SK-N-SH treated with all-trans-retinoic acid at 6 μM for 48 hours (cell line): Measurements from ENCODE around the gene NFIB.

ENCODE experiments used
- ATAC-seq: fragments of 200-7000 bp; cut with Tn5 transposase; 3 replicates; pipeline ENCODE4 v1.9.1; 2020; ENCODE audit warnings: mild to moderate bottlenecking, moderate library complexity
- ARNTL ChIP-seq: fragments of 450-650 bp; formaldehyde crosslinking; IDR thresholded peaks from 2 replicates; pipeline ENCODE4 v1.5.0; 2020; ENCODE audit warnings: low read depth, mild to moderate bottlenecking, moderate library complexity, borderline replicate concordance
- BACH2 ChIP-seq: fragments of 250-450 bp; sonication (Bioruptor Pico); IDR thresholded peaks from 2 replicates; pipeline ENCODE4 v1.9.0; 2021; ENCODE audit warnings: mild to moderate bottlenecking, borderline replicate concordance
- CREB5 ChIP-seq: fragments of 250-450 bp; sonication (Bioruptor Pico); IDR thresholded peaks from 2 replicates; pipeline ENCODE4 v1.5.1; 2020; ENCODE audit warnings: low read depth, mild to moderate bottlenecking, moderate library complexity
- CSDC2 ChIP-seq: fragments of 250-450 bp; sonication (Bioruptor Pico); IDR thresholded peaks from 2 replicates; pipeline ENCODE4 v1.5.0; 2020; ENCODE audit warnings: mild to moderate bottlenecking, moderate library complexity
- CSRNP3 ChIP-seq: fragments of 250-450 bp; sonication (Bioruptor Pico); IDR thresholded peaks from 2 replicates; pipeline ENCODE4 v1.5.1; 2021; ENCODE audit warnings: mild to moderate bottlenecking, moderate library complexity
- ESRRG ChIP-seq: fragments of 250-450 bp; sonication (Bioruptor Pico); IDR thresholded peaks from 2 replicates; pipeline ENCODE4 v1.6.1; 2021; ENCODE audit warnings: mild to moderate bottlenecking
- GLIS3 ChIP-seq: fragments of 250-450 bp; sonication (Bioruptor Pico); IDR thresholded peaks from 2 replicates; pipeline ENCODE4 v1.5.0; 2020; ENCODE audit warnings: mild to moderate bottlenecking, moderate library complexity
- ISL1 ChIP-seq: fragments of 250-450 bp; sonication (Bioruptor Pico); IDR thresholded peaks from 2 replicates; pipeline ENCODE4 v2.1.2; 2022; ENCODE audit warnings: mild to moderate bottlenecking, moderate library complexity
- OSR1 ChIP-seq: fragments of 250-450 bp; sonication (Bioruptor Pico); IDR thresholded peaks from 2 replicates; pipeline ENCODE4 v1.8.0; 2022; ENCODE audit warnings: moderate library complexity, mild to moderate bottlenecking, inconsistent platforms
- POU6F1 ChIP-seq: fragments of 250-450 bp; sonication (Bioruptor Pico); IDR thresholded peaks from 2 replicates; pipeline ENCODE4 v1.8.0; 2021; ENCODE audit warnings: low read depth, mild to moderate bottlenecking, moderate library complexity, borderline replicate concordance
- RARB ChIP-seq: fragments of 250-450 bp; sonication (Bioruptor Pico); IDR thresholded peaks from 2 replicates; pipeline ENCODE4 v1.8.0; 2021; ENCODE audit warnings: mild to moderate bottlenecking, moderate library complexity
- SNAI2 ChIP-seq: fragments of 250-450 bp; sonication (Bioruptor Pico); IDR thresholded peaks from 2 replicates; pipeline ENCODE4 v1.5.0; 2020; ENCODE audit warnings: mild to moderate bottlenecking, moderate library complexity
- TCF4 ChIP-seq: fragments of 250-450 bp; sonication (Bioruptor Pico); IDR thresholded peaks from 2 replicates; pipeline ENCODE4 v1.8.0; 2021; ENCODE audit warnings: mild to moderate bottlenecking, moderate library complexity, borderline replicate concordance
- ZC3H10 ChIP-seq: fragments of 250-450 bp; sonication (Bioruptor Pico); IDR thresholded peaks from 2 replicates; pipeline ENCODE4 v1.5.1; 2021; ENCODE audit warnings: mild to moderate bottlenecking, moderate library complexity
- ZFP3 ChIP-seq: fragments of 250-450 bp; sonication (Bioruptor Pico); IDR thresholded peaks from 2 replicates; pipeline ENCODE4 v1.5.0; 2020; ENCODE audit warnings: mild to moderate bottlenecking, moderate library complexity
- ZFP30 ChIP-seq: fragments of 450-650 bp; formaldehyde crosslinking; IDR thresholded peaks from 2 replicates; pipeline ENCODE4 v1.5.0; 2022; ENCODE audit warnings: mild to moderate bottlenecking, moderate library complexity
- ZNF565 ChIP-seq: fragments of 450-650 bp; formaldehyde crosslinking; conservative IDR thresholded peaks from 2 replicates; pipeline ENCODE4 v1.5.0; 2020; ENCODE audit warnings: low read depth, mild to moderate bottlenecking, moderate library complexity
- ZNF70 ChIP-seq: fragments of 450-650 bp; formaldehyde crosslinking; IDR thresholded peaks from 2 replicates; pipeline ENCODE4 v1.5.0; 2020; ENCODE audit warnings: mild to moderate bottlenecking, moderate library complexity
- ZNF8 ChIP-seq: fragments of 450-650 bp; formaldehyde crosslinking; IDR thresholded peaks from 2 replicates; pipeline ENCODE4 v1.5.0; 2020; ENCODE audit warnings: mild to moderate bottlenecking, moderate library complexity

The NFIB gene

GRCh38 chr9:14238079-14238478 is 75.9 kb downstream of the NFIB start:
- ATAC-seq = peak; percentile 83
- TF ChIP-seq CSDC2 = no peak

- TF ChIP-seq RARB (CRISPR knock-in tag) (no peak), CREB5 (CRISPR knock-in tag) (no peak), ZC3H10 (CRISPR knock-in tag) (no peak), ZFP3 (CRISPR knock-in tag) (no peak)
- ATAC-seq = no peak
Measured at GRCh38 chr9:14236591-14236990, 77.3 kb downstream of the NFIB start.

- no peak for ATAC-seq
- no peak for TF ChIP-seq ZC3H10 (CRISPR knock-in tag)
- TF ChIP-seq CREB5 (CRISPR knock-in tag) = no peak
- TF ChIP-seq POU6F1 (CRISPR knock-in tag) = no peak
- TF ChIP-seq ZFP30 = no peak
- TF ChIP-seq, all 23 proteins: peak for 0
Measured at GRCh38 chr9:14232111-14232510, 81.8 kb downstream of the NFIB start.

- no peak for ATAC-seq
- no peak for TF ChIP-seq BACH2 (CRISPR knock-in tag)
- no peak for TF ChIP-seq CREB5 (CRISPR knock-in tag)
- no peak for TF ChIP-seq ISL1 (CRISPR knock-in tag)
- no peak for TF ChIP-seq ZFP30
- no peak for TF ChIP-seq CSDC2
- TF ChIP-seq SNAI2 (CRISPR knock-in tag) = no peak
- TF ChIP-seq ZFP3 (CRISPR knock-in tag) = no peak
- TF ChIP-seq OSR1 = no peak
- TF ChIP-seq ZNF70 (CRISPR knock-in tag) = no peak
- no peak for TF ChIP-seq ZNF8
Measured at GRCh38 chr9:14231196-14231990, 82.5 kb downstream of the NFIB start.

GRCh38 chr9:14228602-14229001 is 85.3 kb downstream of the NFIB start:
- peak; percentile 35; the same call in 2 of the 3 replicates for ATAC-seq
- TF ChIP-seq ZFP30 (no peak), ZNF565 (CRISPR knock-in tag) (no peak), ZNF8 (no peak), ISL1 (CRISPR knock-in tag) (peak; percentile 48), ZC3H10 (CRISPR knock-in tag) (no peak)

- ATAC-seq = no peak
- TF ChIP-seq ARNTL (CRISPR knock-in tag) (no peak), OSR1 (no peak), ZNF70 (CRISPR knock-in tag) (no peak), GLIS3 (no peak), CSDC2 (no peak), POU6F1 (CRISPR knock-in tag) (no peak), ESRRG (CRISPR knock-in tag) (no peak), ZC3H10 (CRISPR knock-in tag) (no peak), ZNF565 (CRISPR knock-in tag) (no peak), ISL1 (CRISPR knock-in tag) (no peak), TCF4 (no peak), CSRNP3 (CRISPR knock-in tag) (no peak), ZNF8 (no peak), ZFP30 (no peak), ZFP3 (CRISPR knock-in tag) (no peak)
Measured at GRCh38 chr9:14226855-14227532, 86.9 kb downstream of the NFIB start.
